Measurements from ENCODE around the gene GPX2.

- TF ChIP-seq, protein P1, sequence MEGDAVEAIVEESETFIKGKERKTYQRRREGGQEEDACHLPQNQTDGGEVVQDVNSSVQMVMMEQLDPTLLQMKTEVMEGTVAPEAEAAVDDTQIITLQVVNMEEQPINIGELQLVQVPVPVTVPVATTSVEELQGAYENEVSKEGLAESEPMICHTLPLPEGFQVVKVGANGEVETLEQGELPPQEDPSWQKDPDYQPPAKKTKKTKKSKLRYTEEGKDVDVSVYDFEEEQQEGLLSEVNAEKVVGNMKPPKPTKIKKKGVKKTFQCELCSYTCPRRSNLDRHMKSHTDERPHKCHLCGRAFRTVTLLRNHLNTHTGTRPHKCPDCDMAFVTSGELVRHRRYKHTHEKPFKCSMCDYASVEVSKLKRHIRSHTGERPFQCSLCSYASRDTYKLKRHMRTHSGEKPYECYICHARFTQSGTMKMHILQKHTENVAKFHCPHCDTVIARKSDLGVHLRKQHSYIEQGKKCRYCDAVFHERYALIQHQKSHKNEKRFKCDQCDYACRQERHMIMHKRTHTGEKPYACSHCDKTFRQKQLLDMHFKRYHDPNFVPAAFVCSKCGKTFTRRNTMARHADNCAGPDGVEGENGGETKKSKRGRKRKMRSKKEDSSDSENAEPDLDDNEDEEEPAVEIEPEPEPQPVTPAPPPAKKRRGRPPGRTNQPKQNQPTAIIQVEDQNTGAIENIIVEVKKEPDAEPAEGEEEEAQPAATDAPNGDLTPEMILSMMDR (IDR thresholded peaks at IDR 0.05): no peak
- no peak for TF ChIP-seq ZFX (IDR thresholded peaks at IDR 0.05; ENCODE audit: borderline replicate concordance)
Observed at GRCh38 chr14:64920465-64920864, 22.1 kb downstream of the GPX2 start.

Measured in 22Rv1 (cell line).